Midbrain (tissue), 1 donor: ENCODE measurements around the gene YY2.
A peak's percentile ranks its signal among the peaks of the same experiment; 100 is the strongest.
"Not testable (repeated sequence)": the region's sequence is repeated elsewhere in the genome, so short reads cannot be mapped to it uniquely, and the experiment has no call there.

Source experiments
- DNase-seq: peaks from one replicate; lab custom pipeline; 2025; lab: John Stamatoyannopoulos, UW

YY2 gene

GRCh38 chrX:21855937-21856415 is at the start of gene YY2:
Gene YY2, plus strand, starts transcription at chrX:21855987. Its CDS starts 498 bp downstream, at chrX:21856485.
- no peak for DNase-seq

GRCh38 chrX:21806691-21807090 is 49.1 kb upstream of the YY2 start:
- no peak for DNase-seq

GRCh38 chrX:21811832-21812231 is 44.0 kb upstream of the YY2 start:
- DNase-seq, result no peak

- no peak for DNase-seq
Observed at GRCh38 chrX:21812628-21813027, 43.2 kb upstream of the YY2 start.

- DNase-seq, result no peak
Observed at GRCh38 chrX:21813612-21814368, 42.0 kb upstream of the YY2 start.

- no peak for DNase-seq
Observed at GRCh38 chrX:21816136-21816535, 39.7 kb upstream of the YY2 start.

GRCh38 chrX:21820170-21820569 is 35.6 kb upstream of the YY2 start:
- not testable (repeated sequence) for DNase-seq

- DNase-seq, result no peak
Observed at GRCh38 chrX:21821875-21822274, 33.9 kb upstream of the YY2 start.

GRCh38 chrX:21831496-21831895 is 24.3 kb upstream of the YY2 start:
- DNase-seq, result no peak

- no peak for DNase-seq
Observed at GRCh38 chrX:21837056-21837455, 18.7 kb upstream of the YY2 start.

- DNase-seq, result no peak
Observed at GRCh38 chrX:21838937-21839333, 16.9 kb upstream of the YY2 start.

GRCh38 chrX:21839334-21840192 is 16.2 kb upstream of the YY2 start, which contains the start of gene MBTPS2:
Gene MBTPS2, plus strand, starts transcription at chrX:21839617. Its CDS starts 118 bp downstream, at chrX:21839735.
- peak; percentile 88 for DNase-seq

GRCh38 chrX:21840193-21840545 is 15.6 kb upstream of the YY2 start:
- DNase-seq, result peak; percentile 35

- no peak for DNase-seq
Observed at GRCh38 chrX:21843179-21843578, 12.6 kb upstream of the YY2 start.

- DNase-seq, result no peak
Observed at GRCh38 chrX:21845096-21845495, 10.7 kb upstream of the YY2 start.

- no peak for DNase-seq
Observed at GRCh38 chrX:21847342-21847741, 8.4 kb upstream of the YY2 start.

- DNase-seq, result no peak
Observed at GRCh38 chrX:21853578-21853977, 2.2 kb upstream of the YY2 start.

- no peak for DNase-seq
Observed at GRCh38 chrX:21856504-21856903, 717 bp downstream of the YY2 start.

GRCh38 chrX:21863241-21863640 is 7.5 kb downstream of the YY2 start:
- no peak for DNase-seq

GRCh38 chrX:21865436-21865835 is 9.6 kb downstream of the YY2 start:
- no peak for DNase-seq

GRCh38 chrX:21870494-21870893 is 14.7 kb downstream of the YY2 start:
- DNase-seq, result no peak

GRCh38 chrX:21873063-21873775 is 17.4 kb downstream of the YY2 start:
- DNase-seq, result no peak
